ENCODE results near the gene GDI1. TPM values are rescaled to one million over a fixed set of nuclear protein-coding genes. Genes with fewer than 3 reads are reported as not detected.

Gene GDI1
- total RNA-seq, 3 donors from 2014 or later: 94.0 to 105 (median 97.3) TPM

- no peaks in the 10 kb centered on the region for H3K4me1 ChIP-seq
- H3K4me3 ChIP-seq: no peak overlapping the region
- no peak overlapping the region for H3K27ac ChIP-seq
- no peaks in the 10 kb centered on the region for H3K36me3 ChIP-seq
- intact Hi-C loops (cut with DNase I; ENCODE audit: low total_unique reads): no loop called here
- DNase-seq (ENCODE audit: low spot score in 2 of 2): no peak
- peaks cover 0 to 3% of the 10 kb centered on the region in 2 donors for H3K9me3 ChIP-seq
- peaks cover 0 to 13% of the 10 kb centered on the region in 2 donors for H3K27me3 ChIP-seq
- no peak for TF ChIP-seq POLR2AphosphoS5 (IDR thresholded peaks at IDR 0.05)
- TF ChIP-seq CTCF (IDR thresholded peaks at IDR 0.05): no peak
- no peak for TF ChIP-seq POLR2A (IDR thresholded peaks at IDR 0.05)
Observed at GRCh38 chrX:154460326-154460725, 23.4 kb downstream of the GDI1 start.

DNA sequence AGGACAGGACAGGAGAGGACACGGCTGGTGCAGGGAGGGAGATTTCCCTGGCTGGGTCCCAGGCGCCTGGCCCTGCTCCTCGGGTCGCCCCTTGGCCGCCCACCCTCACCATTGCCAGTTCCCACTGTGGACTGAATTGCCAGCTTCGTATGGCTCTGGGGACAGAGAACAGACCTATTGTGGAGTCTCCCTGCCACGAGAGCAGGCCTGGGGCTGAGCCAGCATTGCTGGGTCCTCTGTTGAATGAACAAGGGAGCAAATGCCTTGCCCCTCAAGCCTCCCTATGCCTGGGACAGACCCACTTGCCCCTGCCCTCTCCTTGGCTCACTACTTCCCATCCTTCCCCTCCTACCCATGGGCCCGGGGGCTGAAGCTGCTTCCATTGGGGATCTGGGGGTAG, 25.4 kb downstream of the GDI1 start:
- H3K36me3 ChIP-seq: no peaks in the 10 kb centered on the region
- no peak overlapping the region for H3K27ac ChIP-seq
- intact Hi-C loops (cut with DNase I; ENCODE audit: low total_unique reads): no loop called here
- H3K27me3 ChIP-seq: peaks cover 0 to 29% of the 10 kb centered on the region in 2 donors
- H3K4me3 ChIP-seq: no peak overlapping the region
- H3K4me1 ChIP-seq: no peaks in the 10 kb centered on the region
- peaks cover 0 to 3% of the 10 kb centered on the region in 2 donors for H3K9me3 ChIP-seq
- TF ChIP-seq POLR2A (IDR thresholded peaks at IDR 0.05): no peak
- no peak for TF ChIP-seq POLR2AphosphoS5 (IDR thresholded peaks at IDR 0.05)
- no peak for TF ChIP-seq CTCF (IDR thresholded peaks at IDR 0.05)
- DNase-seq (ENCODE audit: low spot score in 2 of 2): no peak

GRCh38 chrX:154463611-154464220, 26.8 kb downstream of the GDI1 start:
- intact Hi-C loops (cut with DNase I; ENCODE audit: low total_unique reads): no loop called here
- Histone ChIP-seq H3K4me3 (no peak overlapping the region), H3K27ac (no peak overlapping the region), H3K27me3 (peaks cover 0 to 29% of the 10 kb centered on the region in 2 donors), H3K4me1 (no peaks in the 10 kb centered on the region), H3K9me3 (peaks cover 0 to 3% of the 10 kb centered on the region in 2 donors), H3K36me3 (no peaks in the 10 kb centered on the region)
- TF ChIP-seq CTCF (IDR thresholded peaks at IDR 0.05): no peak
- no peak for TF ChIP-seq POLR2A (IDR thresholded peaks at IDR 0.05)
- no peak for TF ChIP-seq POLR2AphosphoS5 (IDR thresholded peaks at IDR 0.05)
- no peak for DNase-seq (ENCODE audit: low spot score in 2 of 2)

- no peaks in the 10 kb centered on the region for H3K4me1 ChIP-seq
- no peak overlapping the region for H3K27ac ChIP-seq
- no peak overlapping the region for H3K4me3 ChIP-seq
- H3K36me3 ChIP-seq: no peaks in the 10 kb centered on the region
- no peak for DNase-seq (ENCODE audit: low spot score in 2 of 2)
- peaks cover 0 to 3% of the 10 kb centered on the region in 2 donors for H3K9me3 ChIP-seq
- TF ChIP-seq POLR2AphosphoS5 (IDR thresholded peaks at IDR 0.05) (no peak), CTCF (IDR thresholded peaks at IDR 0.05) (no peak), POLR2A (IDR thresholded peaks at IDR 0.05) (no peak)
- intact Hi-C loops (cut with DNase I; ENCODE audit: low total_unique reads): no loop called here
- H3K27me3 ChIP-seq: peaks cover 0 to 29% of the 10 kb centered on the region in 2 donors
Observed at GRCh38 chrX:154464806-154465365, 27.9 kb downstream of the GDI1 start.

DNA sequence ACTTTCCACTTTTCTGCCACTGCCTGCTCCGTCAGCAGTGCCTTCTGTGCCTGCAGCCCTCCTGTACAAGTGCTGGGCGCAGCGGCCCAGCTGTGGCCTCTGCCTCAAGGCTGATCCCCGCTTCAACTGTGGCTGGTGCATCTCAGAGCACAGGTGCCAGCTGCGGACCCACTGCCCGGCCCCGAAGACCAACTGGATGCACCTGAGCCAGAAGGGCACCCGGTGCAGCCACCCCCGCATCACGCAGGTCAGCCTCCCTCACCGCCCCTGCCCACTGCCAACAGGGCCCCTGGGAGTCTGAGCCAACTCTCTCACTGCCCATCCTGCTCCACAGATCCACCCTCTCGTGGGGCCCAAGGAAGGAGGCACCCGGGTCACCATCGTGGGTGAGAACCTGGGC, 28.6 kb downstream of the GDI1 start:
- no peaks in the 10 kb centered on the region for H3K36me3 ChIP-seq
- no peak for DNase-seq (ENCODE audit: low spot score in 2 of 2)
- H3K9me3 ChIP-seq: peaks cover 0 to 3% of the 10 kb centered on the region in 2 donors
- intact Hi-C loops (cut with DNase I; ENCODE audit: low total_unique reads): no loop called here
- TF ChIP-seq POLR2A (IDR thresholded peaks at IDR 0.05) (no peak), CTCF (IDR thresholded peaks at IDR 0.05) (no peak), POLR2AphosphoS5 (IDR thresholded peaks at IDR 0.05) (no peak)
- H3K27ac ChIP-seq: no peak overlapping the region
- H3K4me3 ChIP-seq: no peak overlapping the region
- no peaks in the 10 kb centered on the region for H3K4me1 ChIP-seq
- H3K27me3 ChIP-seq: peaks cover 0 to 29% of the 10 kb centered on the region in 2 donors

Data from breast epithelium (tissue), 4 donors.